NCI-H345 treated with DMSO at 0.1 percent for 48 hours (cell line): ENCODE results near the gene KLF9.

Source experiments
- DNase-seq: peaks from one replicate; lab custom pipeline; 2025; ENCODE audit not compliant: unreplicated experiment; lab: John Stamatoyannopoulos, UW

Gene KLF9

GRCh38 chr9:70413799-70414775, at the start of gene KLF9:
Gene KLF9 (minus strand): TSS chr9:70414657. CDS start chr9:70413363, 1,294 bp downstream.
- peak; percentile 37 for DNase-seq

- DNase-seq: no peak
These were observed 49.4 kb upstream of the KLF9 start for GRCh38 chr9:70463877-70464276.

GRCh38 chr9:70462300-70462699, 47.8 kb upstream of the KLF9 start:
- no peak for DNase-seq

- no peak for DNase-seq
These were observed 42.8 kb upstream of the KLF9 start for GRCh38 chr9:70457235-70457634.

- no peak for DNase-seq
These were observed 41.7 kb upstream of the KLF9 start for GRCh38 chr9:70455993-70456704.

GRCh38 chr9:70452365-70452764, 37.9 kb upstream of the KLF9 start:
- DNase-seq: no peak

GRCh38 chr9:70451765-70452164, 37.3 kb upstream of the KLF9 start:
- DNase-seq: no peak

GRCh38 chr9:70450738-70451137, 36.3 kb upstream of the KLF9 start:
- DNase-seq: no peak

- no peak for DNase-seq
These were observed 35.0 kb upstream of the KLF9 start for GRCh38 chr9:70449461-70449860.

- no peak for DNase-seq
These were observed 34.5 kb upstream of the KLF9 start for GRCh38 chr9:70448919-70449318.

- DNase-seq: no peak
These were observed 30.4 kb upstream of the KLF9 start for GRCh38 chr9:70444904-70445303.

- DNase-seq: no peak
These were observed 27.9 kb upstream of the KLF9 start for GRCh38 chr9:70442328-70442848.

GRCh38 chr9:70441622-70442021, 27.2 kb upstream of the KLF9 start:
- DNase-seq: no peak

GRCh38 chr9:70439991-70440706, 25.7 kb upstream of the KLF9 start:
- DNase-seq: no peak

- no peak for DNase-seq
These were observed 24.0 kb upstream of the KLF9 start for GRCh38 chr9:70438341-70438928.

GRCh38 chr9:70435948-70436347, 21.5 kb upstream of the KLF9 start:
- no peak for DNase-seq

- no peak for DNase-seq
These were observed 15.4 kb upstream of the KLF9 start for GRCh38 chr9:70429899-70430298.

- no peak for DNase-seq
These were observed 14.3 kb upstream of the KLF9 start for GRCh38 chr9:70428781-70429180.

- no peak for DNase-seq
These were observed 12.9 kb upstream of the KLF9 start for GRCh38 chr9:70427161-70427945.

GRCh38 chr9:70425192-70425591, 10.7 kb upstream of the KLF9 start:
- DNase-seq: no peak
